Esophagus (tissue), 2 donors: ENCODE data around the gene CD53. TPM values are rescaled to one million over a fixed set of nuclear protein-coding genes. Genes with fewer than 3 reads are reported as not detected.

Source experiments
- H3K27ac ChIP-seq, 2 donors: one replicate each; pipeline ENCODE4 v1.5.1; 2013; ENCODE audit warnings: low read depth in 2 of 2, mild to moderate bottlenecking in 2 of 2, inconsistent platforms in 1 of 2, low read length in 1 of 2, moderate library complexity in 1 of 2
- H3K27me3 ChIP-seq, 2 donors: one replicate each; pipeline ENCODE4 v1.6.1; 2013; ENCODE audit warnings: low read length in 2 of 2, control low read depth in 1 of 2, mild to moderate bottlenecking in 1 of 2; ENCODE audit not compliant: insufficient read depth in 2 of 2, control insufficient read depth in 1 of 2
- H3K36me3 ChIP-seq, 2 donors: one replicate each; pipeline ENCODE4 v1.6.1; 2013; ENCODE audit warnings: low read length in 1 of 2; ENCODE audit not compliant: control insufficient read depth in 2 of 2, insufficient read depth in 2 of 2
- H3K4me1 ChIP-seq, 2 donors: one replicate each; pipeline ENCODE4 v1.6.1; 2013; ENCODE audit warnings: low read length in 1 of 2; ENCODE audit not compliant: control insufficient read depth in 2 of 2, insufficient read depth in 2 of 2
- H3K4me3 ChIP-seq, 2 donors: one replicate each; pipeline ENCODE4 v1.5.1; 2013; ENCODE audit warnings: low read length in 2 of 2, mild to moderate bottlenecking in 2 of 2, low read depth in 1 of 2, moderate library complexity in 1 of 2
- H3K9me3 ChIP-seq, 2 donors: one replicate each; pipeline ENCODE4 v1.6.1; 2013; ENCODE audit warnings: mild to moderate bottlenecking in 2 of 2, low read depth in 1 of 2, low read length in 1 of 2, moderate library complexity in 1 of 2; ENCODE audit not compliant: control insufficient read depth in 2 of 2, insufficient read depth in 1 of 2
- WGBS, 2 donors: extraction: QIAGEN DNeasy Blood & Tissue Kit; methylation state at CpG; one replicate each; pipeline ENCODE4 v1.1.7; 2013; 5-methylcytosine and 5-hydroxymethylcytosine counted together
- polyA plus RNA-seq, 2 donors: library from polyadenylated mRNA; stranded (reverse); fragments of 200-250 nt; gene quantifications; one replicate each; pipeline ENCODE4 v1.2.3, GENCODE V29; 2013
- donor health status: healthy with polysubstance abuse.
- donor health status: Bipolar disorder and iron deficiency.

Gene CD53
- polyA plus RNA-seq, 2 donors, result 5.8 to 8.0 TPM

DNA sequence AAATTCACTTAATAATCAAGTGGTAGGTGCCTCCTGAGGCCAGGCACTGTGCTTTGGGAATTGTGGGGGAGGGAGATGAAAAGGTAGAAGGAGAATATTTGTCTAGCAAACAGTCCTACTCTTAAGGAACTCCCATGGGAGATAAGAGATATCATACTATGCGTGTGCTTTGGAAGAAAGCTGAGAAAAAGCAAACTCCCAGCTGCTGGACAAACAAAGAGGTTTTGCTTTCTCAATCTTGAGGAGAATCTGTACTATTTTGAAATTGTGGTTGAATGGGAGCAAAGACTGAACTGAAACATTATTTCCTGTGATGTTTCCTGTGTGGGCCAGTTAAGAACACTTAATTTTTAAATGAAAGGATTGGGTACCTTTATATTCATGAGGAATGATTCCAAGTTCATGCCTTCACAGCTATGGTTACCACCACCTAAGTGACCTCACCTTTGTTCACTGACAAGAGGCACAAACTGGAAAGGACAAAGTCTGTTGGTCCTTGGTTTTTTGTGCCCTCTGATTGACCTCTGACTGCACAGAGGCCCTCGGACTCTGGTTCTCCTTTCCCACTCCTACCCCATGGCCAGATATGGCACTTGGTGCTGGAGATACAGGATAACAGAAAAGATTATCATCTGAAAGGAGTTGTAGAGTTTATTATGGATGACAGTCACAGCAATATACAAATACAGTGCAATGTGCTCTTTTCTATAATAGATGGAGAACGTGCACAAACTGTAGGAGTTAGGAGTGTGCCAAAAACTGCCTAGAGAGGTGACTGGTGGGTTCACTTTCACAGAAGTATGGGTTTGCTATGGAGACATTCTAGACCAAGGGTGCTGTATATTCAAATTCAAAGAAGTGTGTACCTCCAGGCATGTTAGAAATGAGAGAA is 1.6 kb downstream of the CD53 start:
- 35 to 36% methylated on average over 3 of the region's 3 CpGs for WGBS, 2 donors
- no peaks in the 10 kb centered on the region for H3K27me3 ChIP-seq
- H3K4me3 ChIP-seq, result peak overlapping the region; percentile 16 to 40
- H3K36me3 ChIP-seq, result no peaks in the 10 kb centered on the region
- peak overlapping the region; percentile 46 to 47 for H3K27ac ChIP-seq
- H3K9me3 ChIP-seq, result no peaks in the 10 kb centered on the region
- H3K4me1 ChIP-seq, result no peaks in the 10 kb centered on the region

DNA sequence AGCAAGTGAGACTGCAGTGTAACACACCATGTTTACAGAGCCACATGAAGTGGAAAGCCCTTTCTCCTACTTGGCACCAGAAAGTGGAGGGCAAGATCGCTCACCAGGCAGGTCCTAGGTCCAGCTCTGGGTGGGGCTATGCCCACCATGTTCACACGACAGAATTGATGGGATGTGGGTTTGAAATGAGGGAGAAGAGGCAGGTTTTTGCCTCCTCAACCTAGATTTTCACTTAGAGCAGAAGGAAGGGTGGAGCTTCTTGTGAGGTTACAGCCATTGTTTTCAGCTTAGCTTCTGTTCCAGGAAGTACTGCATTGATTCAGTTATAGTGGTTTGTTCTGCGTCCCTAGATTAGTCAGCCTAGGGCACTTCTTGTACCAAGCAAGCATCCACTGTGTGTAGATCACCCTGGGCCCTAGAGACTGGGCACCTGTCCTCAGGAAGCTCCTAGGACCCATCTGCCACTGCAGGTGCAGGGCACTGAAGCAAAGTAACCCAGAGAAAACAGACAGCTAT is 2.3 kb downstream of the CD53 start:
- 41 to 45% methylated on average over 3 of the region's 3 CpGs for WGBS, 2 donors
- Histone ChIP-seq H3K27me3 (no peaks in the 10 kb centered on the region), H3K36me3 (no peaks in the 10 kb centered on the region), H3K9me3 (no peaks in the 10 kb centered on the region), H3K4me3 (peak overlapping the region; percentile 16 to 24), H3K4me1 (no peaks in the 10 kb centered on the region), H3K27ac (peak overlapping the region; percentile 46 to 47)

DNA sequence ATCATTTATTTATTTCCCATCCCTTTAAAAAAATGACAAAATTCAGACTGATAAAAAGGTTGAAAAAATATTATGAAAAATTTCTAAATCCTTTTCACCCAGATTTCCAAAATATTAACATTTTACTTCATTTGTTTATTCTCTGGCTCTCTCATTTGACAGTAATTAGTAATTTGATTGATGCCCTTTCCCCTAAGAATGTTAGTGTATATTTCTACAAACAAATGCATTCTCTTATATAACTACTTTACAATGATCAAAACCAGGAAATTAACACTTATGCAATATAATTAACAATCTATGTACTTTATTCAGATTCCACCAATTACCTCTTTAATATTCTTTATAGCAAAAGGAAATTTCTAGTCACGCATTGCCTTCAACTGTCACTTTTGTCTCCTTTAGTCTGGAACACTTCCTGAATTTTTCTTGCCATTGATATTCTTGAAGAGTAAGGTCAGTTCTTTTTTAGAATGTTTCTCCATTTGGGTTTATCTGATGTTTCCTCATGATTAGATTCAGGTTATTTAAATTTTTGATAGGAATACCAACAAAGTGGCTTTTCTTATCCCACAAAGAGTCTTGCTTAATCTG is 3.9 kb downstream of the CD53 start:
- Histone ChIP-seq H3K9me3 (no peaks in the 10 kb centered on the region), H3K27me3 (no peaks in the 10 kb centered on the region), H3K27ac (no peak overlapping the region), H3K36me3 (no peaks in the 10 kb centered on the region), H3K4me1 (no peaks in the 10 kb centered on the region), H3K4me3 (no peak overlapping the region)
- 69 to 71% methylated on average over 1 of the region's 1 CpG for WGBS, 2 donors

DNA sequence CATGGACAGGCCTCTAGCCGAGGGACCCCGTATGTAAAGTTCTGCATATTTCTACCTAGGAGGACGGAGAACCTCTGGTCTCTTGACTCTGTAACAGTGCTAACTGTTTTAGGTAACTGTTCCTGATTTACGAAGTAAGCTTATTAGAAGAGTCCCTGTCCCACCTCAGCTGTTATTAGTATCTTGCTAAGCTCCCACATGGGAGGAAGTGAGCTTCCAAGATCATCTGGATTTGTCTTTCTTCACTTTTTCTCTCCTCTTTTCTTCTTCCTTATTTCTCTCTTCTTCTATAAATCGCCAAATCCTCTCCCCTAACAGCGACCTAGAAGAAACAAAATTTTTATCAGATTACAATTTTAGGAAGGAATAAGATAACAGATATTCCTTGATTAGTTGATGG is 4.4 kb downstream of the CD53 start:
- Histone ChIP-seq H3K9me3 (no peaks in the 10 kb centered on the region), H3K27me3 (no peaks in the 10 kb centered on the region), H3K27ac (no peak overlapping the region), H3K4me3 (no peak overlapping the region), H3K4me1 (no peaks in the 10 kb centered on the region), H3K36me3 (no peaks in the 10 kb centered on the region)
- 77 to 80% methylated on average over 6 of the region's 6 CpGs for WGBS, 2 donors

DNA sequence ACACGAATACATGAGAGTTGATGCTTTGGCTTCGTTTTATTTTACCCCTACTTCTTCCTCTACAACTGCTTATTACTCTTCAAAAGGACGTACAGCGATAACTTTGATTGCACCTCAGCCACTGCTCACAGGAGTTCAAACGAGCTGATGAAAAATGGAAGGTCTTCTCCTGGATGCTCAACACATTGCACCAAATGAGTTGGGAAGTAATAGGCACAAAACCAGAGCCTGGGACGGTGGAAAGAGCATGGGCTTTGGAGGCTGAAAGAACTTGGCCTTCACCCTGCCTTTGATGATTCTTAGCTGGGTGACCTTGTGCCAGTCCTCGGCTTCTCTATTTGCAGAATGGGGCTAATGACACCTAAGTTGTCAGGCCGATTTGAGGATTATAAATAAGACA is 4.8 kb downstream of the CD53 start:
- no peak overlapping the region for H3K27ac ChIP-seq
- 66 to 73% methylated on average over 8 of the region's 8 CpGs for WGBS, 2 donors
- no peaks in the 10 kb centered on the region for H3K9me3 ChIP-seq
- H3K27me3 ChIP-seq, result no peaks in the 10 kb centered on the region
- no peaks in the 10 kb centered on the region for H3K4me1 ChIP-seq
- no peak overlapping the region for H3K4me3 ChIP-seq
- H3K36me3 ChIP-seq, result no peaks in the 10 kb centered on the region

DNA sequence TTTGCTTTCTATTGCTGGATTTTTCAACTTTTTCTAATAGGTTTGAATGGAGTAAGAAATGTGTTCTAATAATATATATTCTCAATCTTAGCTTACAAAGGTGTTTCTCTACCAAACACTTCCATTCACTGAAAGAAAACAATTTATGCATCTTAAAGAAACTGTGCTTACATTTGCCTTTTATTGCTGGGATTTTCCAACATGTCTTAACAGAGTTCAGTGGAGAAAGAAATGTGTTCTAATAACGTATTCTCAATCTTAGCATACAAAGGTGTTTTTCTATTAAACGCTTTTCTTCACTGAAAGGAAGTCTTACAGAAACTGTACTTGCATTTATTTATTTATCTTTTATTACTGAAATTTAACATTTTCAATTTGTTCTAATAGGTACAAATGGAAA is 5.6 kb downstream of the CD53 start:
- Histone ChIP-seq H3K4me1 (no peaks in the 10 kb centered on the region), H3K9me3 (no peaks in the 10 kb centered on the region), H3K27ac (no peak overlapping the region), H3K36me3 (no peaks in the 10 kb centered on the region), H3K4me3 (no peak overlapping the region), H3K27me3 (no peaks in the 10 kb centered on the region)
- WGBS, 2 donors, result 39 to 56% methylated on average over 2 of the region's 2 CpGs

DNA sequence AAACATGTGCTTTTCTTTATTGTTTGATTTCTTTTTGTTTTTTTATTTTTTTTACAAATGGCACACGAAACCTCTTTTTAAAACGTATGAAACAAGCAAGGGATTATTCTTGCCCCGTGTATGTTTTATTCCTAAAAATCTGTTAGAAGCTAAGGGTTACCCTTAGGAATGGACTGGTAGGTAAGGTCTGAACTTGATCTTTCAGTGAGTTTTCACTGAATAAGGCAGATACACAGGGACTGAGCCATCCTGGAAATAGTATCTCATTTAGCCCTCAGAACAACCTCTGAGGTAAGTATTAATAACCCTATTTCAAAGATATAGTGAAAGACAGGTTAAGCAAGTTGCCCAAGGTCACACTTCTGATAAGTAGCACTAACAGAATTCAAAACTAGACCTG is 6.0 kb downstream of the CD53 start:
- H3K4me1 ChIP-seq, result no peaks in the 10 kb centered on the region
- H3K9me3 ChIP-seq, result no peaks in the 10 kb centered on the region
- no peaks in the 10 kb centered on the region for H3K36me3 ChIP-seq
- H3K4me3 ChIP-seq, result no peak overlapping the region
- no peak overlapping the region for H3K27ac ChIP-seq
- no peaks in the 10 kb centered on the region for H3K27me3 ChIP-seq
- WGBS, 2 donors, result 46 to 62% methylated on average over 3 of the region's 3 CpGs

DNA sequence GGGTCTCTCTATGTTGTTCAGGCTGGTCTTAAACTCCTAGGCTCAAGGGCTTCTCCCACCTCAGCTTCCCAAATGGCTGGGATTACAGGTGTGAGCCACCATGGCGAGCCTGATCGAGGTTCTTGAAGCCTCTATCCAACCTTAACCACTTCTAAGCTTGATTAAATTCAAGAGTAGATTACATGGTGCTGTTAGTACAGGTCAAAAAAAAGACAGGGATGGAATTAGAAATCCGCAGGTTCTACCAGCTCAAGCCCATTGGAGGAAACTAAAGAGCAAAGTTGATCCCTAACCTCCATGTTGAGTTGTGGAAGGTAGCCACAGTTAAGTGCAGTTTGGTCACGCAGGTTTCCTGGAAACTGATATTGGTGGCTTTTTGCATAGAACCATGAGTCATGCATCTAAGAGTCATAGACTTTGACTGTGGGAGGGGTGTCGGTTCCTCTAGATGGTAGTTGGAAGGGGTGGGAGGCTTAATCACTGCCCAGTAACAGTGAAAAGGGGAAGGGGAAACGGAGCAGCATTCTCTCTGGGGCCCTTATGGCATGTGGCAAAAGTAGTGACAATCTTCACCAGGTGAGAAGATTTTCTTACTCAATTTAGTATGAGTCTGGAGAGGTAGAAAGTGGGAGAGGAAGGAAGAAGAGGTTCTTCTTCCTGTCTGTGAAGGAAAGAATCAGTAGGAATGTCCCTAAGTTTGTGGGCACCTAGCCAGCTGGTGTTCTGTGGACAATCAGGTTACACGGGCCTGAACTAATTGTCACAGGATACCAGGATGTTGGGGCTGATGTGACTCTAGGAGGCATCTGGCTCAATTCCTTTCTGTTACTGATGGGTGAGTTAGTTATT is 7.0 kb downstream of the CD53 start:
- 38 to 43% methylated on average over 7 of the region's 7 CpGs for WGBS, 2 donors
- Histone ChIP-seq H3K27ac (peak overlapping the region in 1 of 2 donors; percentile 51), H3K9me3 (no peaks in the 10 kb centered on the region), H3K27me3 (no peaks in the 10 kb centered on the region), H3K4me1 (no peaks in the 10 kb centered on the region), H3K36me3 (no peaks in the 10 kb centered on the region), H3K4me3 (no peak overlapping the region)

DNA sequence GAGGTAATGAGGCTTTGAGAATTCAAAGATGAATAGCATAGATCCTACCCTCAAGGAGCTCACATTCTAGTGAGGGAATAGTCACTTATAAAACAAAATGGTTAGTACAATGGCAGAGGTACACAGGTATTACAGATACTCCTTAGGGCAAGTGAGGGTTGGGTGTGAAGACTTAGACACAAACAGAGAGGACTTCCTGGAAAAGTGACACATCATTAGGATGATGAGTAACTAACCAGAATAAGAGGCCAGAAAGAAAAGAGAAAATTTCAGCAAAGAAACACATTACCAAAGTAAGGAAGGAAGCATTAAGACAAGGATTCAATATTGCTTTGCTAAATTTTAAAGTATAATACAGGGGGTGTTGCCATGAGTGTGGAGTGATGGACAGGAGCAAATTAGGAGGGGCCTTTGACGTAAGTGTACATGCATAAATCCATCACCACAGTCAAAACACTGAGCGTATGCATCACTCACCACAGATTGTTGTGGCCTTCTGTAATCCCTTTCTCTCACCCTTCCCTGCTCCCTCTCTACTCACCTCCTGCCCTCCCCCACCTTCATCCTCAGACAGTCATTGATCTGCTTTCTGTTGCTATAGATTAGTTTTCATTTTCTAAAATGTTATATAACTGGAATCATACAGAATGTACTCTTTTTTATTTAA is 7.9 kb downstream of the CD53 start:
- Histone ChIP-seq H3K4me3 (no peak overlapping the region), H3K27me3 (no peaks in the 10 kb centered on the region), H3K4me1 (no peaks in the 10 kb centered on the region), H3K27ac (no peak overlapping the region), H3K9me3 (no peaks in the 10 kb centered on the region), H3K36me3 (no peaks in the 10 kb centered on the region)
- WGBS, 2 donors, result 48 to 67% methylated on average over 2 of the region's 2 CpGs
